DND-41 (cell line): Measurements from ENCODE around the gene C1D.

Experiments used
- EZH2 ChIP-seq: IDR thresholded peaks from 3 replicates; pipeline ENCODE4 v1.6.1; 2012; ENCODE audit warnings: borderline replicate concordance, low read depth, mild to moderate bottlenecking, moderate library complexity, low read length, inconsistent platforms; ENCODE audit not compliant: severe bottlenecking
- TF ChIP-seq, protein P1 (sequence below): IDR thresholded peaks from 2 replicates; pipeline ENCODE4 v1.5.1; 2012; ENCODE audit warnings: borderline replicate concordance, low read length, moderate library complexity, mild to moderate bottlenecking; ENCODE audit not compliant: poor library complexity, severe bottlenecking; ENCODE audit errors: extremely low read depth

DNA sequence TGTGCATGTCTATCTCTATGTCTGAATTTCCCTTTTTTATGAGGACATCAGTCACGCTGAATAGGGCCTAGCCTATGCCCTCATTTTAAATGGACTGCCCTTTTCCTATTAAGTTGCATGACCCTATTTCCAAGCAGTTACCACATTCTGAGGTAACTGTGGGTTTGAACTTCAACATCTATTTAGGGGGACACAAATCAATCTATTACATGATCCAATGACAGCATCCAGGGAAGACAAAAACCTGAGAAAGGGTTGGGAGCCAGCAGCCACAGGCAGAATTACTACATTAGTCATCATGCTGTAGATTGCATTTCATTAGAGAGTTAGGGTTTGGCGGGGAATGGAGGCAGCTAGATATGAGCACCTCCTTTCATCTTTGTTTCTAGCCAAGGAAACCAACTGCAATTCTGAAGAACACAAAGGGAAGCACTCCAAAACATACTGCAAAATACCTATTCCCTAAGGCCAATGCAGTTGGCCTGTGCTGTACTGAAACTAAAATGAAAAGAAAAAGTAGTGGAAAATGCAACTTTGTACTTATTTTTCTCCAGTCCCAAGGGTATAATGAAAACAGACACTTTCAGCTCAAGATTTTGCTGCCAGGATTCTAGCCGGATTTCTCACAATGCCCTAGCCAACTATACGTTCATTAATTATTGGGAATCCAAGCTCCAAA lies 40.4 kb upstream of the C1D start:
- TF ChIP-seq, protein P1, sequence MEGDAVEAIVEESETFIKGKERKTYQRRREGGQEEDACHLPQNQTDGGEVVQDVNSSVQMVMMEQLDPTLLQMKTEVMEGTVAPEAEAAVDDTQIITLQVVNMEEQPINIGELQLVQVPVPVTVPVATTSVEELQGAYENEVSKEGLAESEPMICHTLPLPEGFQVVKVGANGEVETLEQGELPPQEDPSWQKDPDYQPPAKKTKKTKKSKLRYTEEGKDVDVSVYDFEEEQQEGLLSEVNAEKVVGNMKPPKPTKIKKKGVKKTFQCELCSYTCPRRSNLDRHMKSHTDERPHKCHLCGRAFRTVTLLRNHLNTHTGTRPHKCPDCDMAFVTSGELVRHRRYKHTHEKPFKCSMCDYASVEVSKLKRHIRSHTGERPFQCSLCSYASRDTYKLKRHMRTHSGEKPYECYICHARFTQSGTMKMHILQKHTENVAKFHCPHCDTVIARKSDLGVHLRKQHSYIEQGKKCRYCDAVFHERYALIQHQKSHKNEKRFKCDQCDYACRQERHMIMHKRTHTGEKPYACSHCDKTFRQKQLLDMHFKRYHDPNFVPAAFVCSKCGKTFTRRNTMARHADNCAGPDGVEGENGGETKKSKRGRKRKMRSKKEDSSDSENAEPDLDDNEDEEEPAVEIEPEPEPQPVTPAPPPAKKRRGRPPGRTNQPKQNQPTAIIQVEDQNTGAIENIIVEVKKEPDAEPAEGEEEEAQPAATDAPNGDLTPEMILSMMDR = no peak
- no peak for TF ChIP-seq EZH2
